AG09309 (cell line): ENCODE measurements around the gene PAX8.

ENCODE experiments used
- DNase-seq: peaks from one replicate; pipeline ENCODE4 v3.0.0-alpha.2; 2010; ENCODE audit warnings: low read depth
- H3K4me3 ChIP-seq: 2 replicates; pipeline ENCODE4 v1.5.1; 2011; ENCODE audit warnings: mild to moderate bottlenecking, low read depth, low read length, moderate library complexity; ENCODE audit not compliant: control insufficient read depth
- TF ChIP-seq, protein P1 (sequence below): IDR thresholded peaks from 2 replicates; pipeline ENCODE4 v1.5.1; 2011; ENCODE audit warnings: mild to moderate bottlenecking, low read depth, low read length, inconsistent platforms; ENCODE audit not compliant: insufficient read depth, control insufficient read depth; ENCODE audit errors: missing control alignments

PAX8 gene

DNA sequence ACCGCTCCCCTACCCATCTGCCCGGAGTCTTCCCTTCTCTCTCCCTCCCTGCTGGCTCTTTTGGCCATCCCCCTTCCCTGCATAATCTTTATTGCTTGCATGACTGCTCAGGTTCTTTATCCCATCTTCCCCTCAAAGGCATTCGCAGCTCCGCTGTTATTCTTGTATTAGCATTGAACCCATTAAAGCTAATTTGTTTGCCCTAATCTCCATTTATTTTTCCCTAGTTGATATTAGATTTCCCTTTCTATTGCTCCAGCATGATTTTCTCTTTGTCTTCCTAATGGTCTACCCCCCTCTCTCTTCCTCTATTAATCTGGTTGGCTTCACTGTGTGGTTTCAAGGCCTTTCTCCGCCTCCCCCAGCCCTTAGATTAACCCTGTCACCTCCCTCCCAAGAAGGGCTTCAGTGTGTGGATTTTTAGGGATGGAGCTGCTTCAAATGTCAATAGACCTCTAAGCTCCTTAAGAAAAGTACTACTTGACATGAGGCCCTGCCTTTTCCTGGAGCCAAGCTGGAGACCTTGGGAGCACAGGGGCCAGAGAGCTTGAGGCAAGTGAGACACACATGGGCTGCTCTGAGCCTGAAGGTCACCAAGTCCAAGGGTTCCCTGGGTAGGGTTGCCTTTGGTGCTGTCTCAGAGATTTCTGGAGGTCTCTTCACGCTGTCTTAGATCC lies 20.1 kb downstream of the PAX8 start:
- H3K4me3 ChIP-seq: no peak overlapping the region
- DNase-seq: no peak
- TF ChIP-seq, protein P1, sequence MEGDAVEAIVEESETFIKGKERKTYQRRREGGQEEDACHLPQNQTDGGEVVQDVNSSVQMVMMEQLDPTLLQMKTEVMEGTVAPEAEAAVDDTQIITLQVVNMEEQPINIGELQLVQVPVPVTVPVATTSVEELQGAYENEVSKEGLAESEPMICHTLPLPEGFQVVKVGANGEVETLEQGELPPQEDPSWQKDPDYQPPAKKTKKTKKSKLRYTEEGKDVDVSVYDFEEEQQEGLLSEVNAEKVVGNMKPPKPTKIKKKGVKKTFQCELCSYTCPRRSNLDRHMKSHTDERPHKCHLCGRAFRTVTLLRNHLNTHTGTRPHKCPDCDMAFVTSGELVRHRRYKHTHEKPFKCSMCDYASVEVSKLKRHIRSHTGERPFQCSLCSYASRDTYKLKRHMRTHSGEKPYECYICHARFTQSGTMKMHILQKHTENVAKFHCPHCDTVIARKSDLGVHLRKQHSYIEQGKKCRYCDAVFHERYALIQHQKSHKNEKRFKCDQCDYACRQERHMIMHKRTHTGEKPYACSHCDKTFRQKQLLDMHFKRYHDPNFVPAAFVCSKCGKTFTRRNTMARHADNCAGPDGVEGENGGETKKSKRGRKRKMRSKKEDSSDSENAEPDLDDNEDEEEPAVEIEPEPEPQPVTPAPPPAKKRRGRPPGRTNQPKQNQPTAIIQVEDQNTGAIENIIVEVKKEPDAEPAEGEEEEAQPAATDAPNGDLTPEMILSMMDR: no peak

DNA sequence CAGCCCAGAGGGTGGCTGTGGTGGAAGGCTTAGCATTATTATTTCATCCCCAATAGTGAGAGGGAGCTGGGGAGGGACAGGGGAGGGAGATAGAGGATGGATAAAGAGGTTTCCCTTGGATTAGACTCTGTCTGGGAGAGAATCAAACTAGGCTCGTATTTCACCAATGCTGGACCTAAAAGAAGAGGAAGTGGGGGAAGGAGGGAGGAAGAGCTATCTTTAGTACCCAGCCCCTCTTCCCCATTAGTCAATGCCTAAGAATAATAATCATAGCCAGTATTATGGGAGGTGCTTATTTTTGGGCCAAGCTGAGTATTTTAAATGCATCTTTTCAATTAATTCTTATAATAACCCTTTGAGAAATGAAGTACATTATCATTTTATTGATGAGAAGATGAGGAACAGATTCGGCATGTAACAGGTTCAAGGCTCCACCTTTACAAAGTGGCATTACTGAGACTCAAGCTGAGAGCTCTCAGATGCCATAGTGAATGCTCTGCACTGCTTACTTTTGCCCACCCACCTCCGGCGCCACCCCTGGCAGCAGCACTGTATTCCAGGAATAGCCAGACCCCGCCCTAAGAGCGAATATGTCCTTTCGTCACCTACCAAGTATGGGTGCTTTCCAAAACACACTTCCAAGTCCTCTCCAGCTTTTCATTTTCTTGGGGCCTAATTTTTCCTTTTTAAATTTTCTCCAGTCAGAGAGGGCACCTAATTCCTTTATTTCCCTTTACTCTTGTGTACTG lies 21.0 kb downstream of the PAX8 start:
- DNase-seq: no peak
- H3K4me3 ChIP-seq: no peak overlapping the region
- TF ChIP-seq, protein P1: no peak

DNA sequence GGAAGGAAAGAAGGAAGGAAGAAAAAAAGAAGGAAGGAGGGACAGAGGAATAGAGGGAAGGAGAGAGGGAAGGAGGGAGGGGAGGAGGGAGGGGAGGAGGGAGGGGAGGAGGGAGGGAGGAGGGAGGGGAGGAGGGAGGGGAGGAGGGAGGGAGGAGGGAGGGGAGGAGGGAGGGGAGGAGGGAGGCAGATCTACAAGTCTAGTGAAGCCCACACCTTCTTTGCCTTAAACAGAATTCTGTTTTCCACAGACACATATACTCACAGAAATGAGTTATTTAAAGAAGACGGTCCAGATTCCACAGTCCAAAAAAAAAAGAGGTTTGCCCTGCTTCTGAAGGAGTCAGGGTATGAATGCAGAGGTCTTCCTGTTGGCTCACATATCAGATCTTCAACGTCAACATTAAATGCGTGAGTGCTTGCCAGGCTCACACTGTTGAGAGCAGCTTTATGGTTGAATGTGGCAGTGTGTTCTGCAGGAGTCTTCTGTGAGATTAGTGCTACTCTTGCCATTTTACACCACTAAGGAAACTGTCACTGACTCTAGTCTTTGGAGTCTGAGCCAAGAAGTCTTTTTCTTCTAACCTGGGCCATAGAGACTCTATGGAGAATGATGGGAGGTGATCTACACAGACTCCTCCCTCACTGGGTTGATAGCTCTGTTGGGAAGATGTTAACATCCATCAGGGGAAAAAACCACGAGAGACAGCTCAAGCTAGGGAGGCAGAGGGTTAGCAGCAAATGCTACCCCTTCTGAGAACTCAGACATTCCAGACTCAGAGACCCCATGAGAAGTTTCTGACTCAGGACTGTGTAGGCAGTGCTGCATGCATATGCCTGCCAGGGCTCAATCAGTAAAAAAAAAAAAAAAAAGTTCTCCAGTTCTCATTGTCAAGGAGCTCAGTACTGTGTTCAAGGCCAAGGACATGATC lies 23.3 kb downstream of the PAX8 start:
- no peak for DNase-seq
- TF ChIP-seq, protein P1: no peak
- H3K4me3 ChIP-seq: no peak overlapping the region

DNA sequence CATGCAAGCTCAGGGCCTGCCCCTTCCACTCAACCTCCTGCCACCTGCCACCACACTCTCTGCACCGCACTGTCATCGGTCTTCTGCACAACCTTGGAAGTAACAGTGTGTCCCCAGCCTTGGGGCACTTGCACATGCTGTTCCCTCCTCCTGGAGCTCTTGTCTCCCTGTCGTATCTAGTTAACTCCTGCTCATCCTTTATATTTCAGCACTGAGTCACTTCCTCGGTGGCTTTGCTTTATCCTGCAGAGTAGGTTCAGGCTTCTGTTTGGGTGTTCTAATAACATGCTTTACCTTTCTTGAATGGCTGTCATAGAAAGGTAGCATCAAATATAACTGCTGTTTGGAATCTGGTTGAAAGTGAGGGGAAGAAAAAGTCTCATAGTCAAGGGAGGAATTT lies 25.3 kb downstream of the PAX8 start:
- TF ChIP-seq, protein P1: no peak
- no peak for DNase-seq
- no peak overlapping the region for H3K4me3 ChIP-seq

- TF ChIP-seq, protein P1: no peak
- no peak for DNase-seq
These were observed 26.6 kb downstream of the PAX8 start for GRCh38 chr2:113252047-113252590.

DNA sequence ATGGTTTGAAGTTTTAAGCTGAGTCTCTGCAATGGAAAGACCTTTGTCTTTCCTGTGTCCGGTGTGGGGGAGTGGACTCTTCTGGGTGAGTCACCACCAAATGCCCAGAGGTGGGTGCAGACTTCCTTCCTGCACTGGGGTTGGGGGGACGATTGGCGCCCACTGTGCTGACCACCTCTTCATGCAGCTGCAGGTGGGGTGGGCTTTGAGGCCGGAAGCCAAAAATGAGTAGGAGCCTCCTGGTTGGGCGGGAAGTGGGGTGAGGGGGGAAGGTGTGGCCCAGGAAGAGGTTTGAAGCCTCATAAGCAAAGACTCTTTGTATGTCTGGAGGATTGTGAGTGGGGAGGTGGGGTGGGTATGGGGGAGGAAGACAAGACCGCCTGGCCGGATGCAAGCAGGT lies 27.6 kb downstream of the PAX8 start:
- TF ChIP-seq, protein P1: no peak
- H3K4me3 ChIP-seq: no peak overlapping the region
- no peak for DNase-seq

More at GRCh38 chr2:113252047-113252590, 26.6 kb downstream of the PAX8 start:
- H3K4me3 ChIP-seq: no peak overlapping the region
